A673 (cell line): Measurements from ENCODE around the gene GDF7. TPM values are rescaled to one million over a fixed set of nuclear protein-coding genes. Genes with fewer than 3 reads are reported as not detected.

ENCODE experiments used
- BruUV-seq: library from RNA; stranded (reverse); fragments of 400-500 nt; replicated peaks from 2 replicates; lab custom pipeline; 2021; lab: Mats Ljungman, UMichigan
- CTCF ChIA-PET: fragments of 300-600 bp; sonication (Branson Sonifier 250); formaldehyde crosslinking; loops from one replicate; lab custom pipeline; 2022; ENCODE audit warnings: antibody characterized with exemption; lab: Charles Lee
- POLR2A ChIA-PET: fragments of 300-600 bp; sonication (Branson Sonifier 250); formaldehyde crosslinking; loops from one replicate; lab custom pipeline; 2022; ENCODE audit warnings: antibody characterized with exemption; ENCODE audit not compliant: low non-redundant PET; lab: Charles Lee
- DNase-seq: peaks from one replicate; pipeline ENCODE4 v3.0.0-alpha.2; 2015; ENCODE audit warnings: low spot score
- H3K27ac ChIP-seq: fragments of 200-600 bp; sonication (generic); 2 replicates; pipeline ENCODE4 v1.5.1; 2016; ENCODE audit warnings: mixed run types, low read depth, mild to moderate bottlenecking, mixed read lengths, antibody characterized with exemption, low read length; ENCODE audit not compliant: poor library complexity, severe bottlenecking
- H3K27me3 ChIP-seq: fragments of 200-600 bp; sonication (generic); replicated peaks from 2 replicates; pipeline ENCODE4 v1.6.1; 2017; ENCODE audit warnings: mixed run types, low read depth, mild to moderate bottlenecking, mixed read lengths, antibody characterized with exemption, low read length; ENCODE audit not compliant: insufficient read depth, poor library complexity
- H3K36me3 ChIP-seq: fragments of 200-600 bp; sonication (generic); 2 replicates; pipeline ENCODE4 v1.6.1; 2016; ENCODE audit warnings: mixed run types, mild to moderate bottlenecking, mixed read lengths, antibody characterized with exemption, low read length; ENCODE audit not compliant: insufficient read depth, poor library complexity, severe bottlenecking
- H3K4me1 ChIP-seq: fragments of 200-600 bp; sonication (generic); 2 replicates; pipeline ENCODE4 v1.6.1; 2017; ENCODE audit warnings: mixed run types, mild to moderate bottlenecking, mixed read lengths, antibody characterized with exemption, low read length; ENCODE audit not compliant: insufficient read depth, poor library complexity, severe bottlenecking
- H3K4me3 ChIP-seq: fragments of 200-600 bp; sonication (generic); 2 replicates; pipeline ENCODE4 v1.5.1; 2016; ENCODE audit warnings: low read depth, mixed run types, mild to moderate bottlenecking, mixed read lengths, low read length; ENCODE audit not compliant: poor library complexity, severe bottlenecking
- H3K9me3 ChIP-seq: fragments of 200-600 bp; sonication (generic); 2 replicates; pipeline ENCODE4 v1.6.1; 2016; ENCODE audit warnings: mixed run types, low read depth, mild to moderate bottlenecking, mixed read lengths, antibody characterized with exemption, low read length; ENCODE audit not compliant: poor library complexity, severe bottlenecking
- CTCF ChIP-seq: fragments of 300-800, 200-600 bp; sonication (generic); conservative IDR thresholded peaks from 2 replicates; pipeline ENCODE4 v1.5.1; 2017; ENCODE audit warnings: low read depth, mild to moderate bottlenecking, antibody characterized with exemption, low read length, moderate library complexity, mixed read lengths
- EZH2 ChIP-seq: fragments of 200-600 bp; sonication (generic); IDR thresholded peaks from 2 replicates; pipeline ENCODE4 v1.6.1; 2017; ENCODE audit warnings: borderline replicate concordance, low read depth, mild to moderate bottlenecking, mixed read lengths, antibody characterized with exemption, low read length; ENCODE audit not compliant: poor library complexity, severe bottlenecking
- intact Hi-C: fragments of 100-400 bp; cut with micrococcal nuclease; formaldehyde crosslinking; loops from one replicate; pipeline ENCODE4 v1.10.0; 2022; ENCODE audit not compliant: unreplicated experiment
- total RNA-seq: library from RNA; stranded (reverse); gene quantifications from 2 replicates; pipeline ENCODE4 v1.2.3, GENCODE V29; 2021

Gene GDF7
- total RNA-seq, 1 experiment from 2014 or later: not detected

GRCh38 chr2:20661421-20662307, 5.3 kb upstream of the GDF7 start:
- ChIA-PET POLR2A (no interaction called here), CTCF (interaction anchor here (0.6 to 2.5 kb wide), 7 partner anchors 9 to 352 kb away, joined by 3 to 55 read pairs (median 4); partner anchors contain the start of gene HS1BP3)
- no peaks in the 10 kb centered on the region for H3K36me3 ChIP-seq
- intact Hi-C loops: loop anchor here (1.0 to 5.0 kb wide), 4 partner anchors 302 to 656 kb away; no protein-coding TSS in a partner anchor
- no peaks in the 10 kb centered on the region for H3K9me3 ChIP-seq
- no TSS peak for BruUV-seq
- H3K27me3 ChIP-seq: peaks cover 96% of the 10 kb centered on the region
- no peak overlapping the region for H3K27ac ChIP-seq
- H3K4me1 ChIP-seq: peaks cover 5% of the 10 kb centered on the region
- H3K4me3 ChIP-seq: no peak overlapping the region
- TF ChIP-seq CTCF (peak; percentile 94), EZH2 (no peak)
- DNase-seq: peak; percentile 83

- peaks cover 6% of the 10 kb centered on the region for H3K4me1 ChIP-seq
- ChIA-PET CTCF (interaction anchor here (0.7 to 2.5 kb wide), 2 partner anchors 302 to 351 kb away, joined by 3 to 55 read pairs; no protein-coding TSS in a partner anchor), POLR2A (no interaction called here)
- no peak for DNase-seq
- H3K27ac ChIP-seq: no peak overlapping the region
- no peak overlapping the region for H3K4me3 ChIP-seq
- peaks cover 93% of the 10 kb centered on the region for H3K27me3 ChIP-seq
- intact Hi-C loops: loop anchor here (5.0 kb wide), 2 partner anchors 365 to 655 kb away; no protein-coding TSS in a partner anchor
- BruUV-seq: no TSS peak
- TF ChIP-seq CTCF (no peak), EZH2 (no peak)
- no peaks in the 10 kb centered on the region for H3K36me3 ChIP-seq
- H3K9me3 ChIP-seq: no peaks in the 10 kb centered on the region
Observed at GRCh38 chr2:20662308-20662937, 4.5 kb upstream of the GDF7 start.

- H3K27ac ChIP-seq: no peak overlapping the region
- ChIA-PET POLR2A (no interaction called here), CTCF (interaction anchor here (0.7 kb wide), 1 partner anchor 11 kb away, joined by 5 read pairs; no protein-coding TSS in a partner anchor)
- BruUV-seq: no TSS peak
- H3K9me3 ChIP-seq: no peaks in the 10 kb centered on the region
- H3K4me3 ChIP-seq: no peak overlapping the region
- intact Hi-C loops: loop anchor here (5.0 kb wide), 2 partner anchors 364 to 654 kb away; no protein-coding TSS in a partner anchor
- DNase-seq: no peak
- H3K36me3 ChIP-seq: no peaks in the 10 kb centered on the region
- peaks cover 94% of the 10 kb centered on the region for H3K27me3 ChIP-seq
- TF ChIP-seq EZH2: no peak
- peaks cover 6% of the 10 kb centered on the region for H3K4me1 ChIP-seq
Observed at GRCh38 chr2:20663196-20664070, 3.5 kb upstream of the GDF7 start.
